Nephron (organoid): Measurements from ENCODE around the gene SLC2A4.
"Not testable (repeated sequence)": the region's sequence is repeated elsewhere in the genome, so short reads cannot be mapped to it uniquely, and the experiment has no call there.

Source experiments
- H3K27ac Mint-ChIP-seq, 3 experiments: 2 replicates each; pipeline ENCODE4 v1.8.0; 2020; ENCODE audit warnings: mixed read lengths in 3 of 3, mild to moderate bottlenecking in 2 of 3, moderate library complexity in 1 of 3
- H3K27me3 Mint-ChIP-seq: 2 replicates; pipeline ENCODE4 v1.8.0; 2021; ENCODE audit warnings: low read depth, mild to moderate bottlenecking, moderate library complexity, mixed read lengths
- H3K36me3 Mint-ChIP-seq: 2 replicates; pipeline ENCODE4 v1.8.0; 2020; ENCODE audit warnings: low read depth, mixed read lengths
- H3K4me1 Mint-ChIP-seq: 2 replicates; pipeline ENCODE4 v1.8.0; 2020; ENCODE audit warnings: mixed read lengths
- H3K4me3 Mint-ChIP-seq, 3 experiments: 2 replicates each; pipeline ENCODE4 v1.8.0; 2020; ENCODE audit warnings: mild to moderate bottlenecking in 3 of 3, mixed read lengths in 3 of 3, moderate library complexity in 2 of 3
- H3K9me3 Mint-ChIP-seq: 2 replicates; pipeline ENCODE4 v1.8.0; 2020; ENCODE audit warnings: mixed read lengths
- TF ChIP-seq, protein P1 (sequence below), 3 experiments: fragments of 200-600 bp; sonication (generic); IDR thresholded peaks; one replicate each; pipeline ENCODE4 v1.5.0; 2021; ENCODE audit warnings: antibody characterized with exemption in 3 of 3; ENCODE audit not compliant: unreplicated experiment in 3 of 3

SLC2A4 gene

DNA sequence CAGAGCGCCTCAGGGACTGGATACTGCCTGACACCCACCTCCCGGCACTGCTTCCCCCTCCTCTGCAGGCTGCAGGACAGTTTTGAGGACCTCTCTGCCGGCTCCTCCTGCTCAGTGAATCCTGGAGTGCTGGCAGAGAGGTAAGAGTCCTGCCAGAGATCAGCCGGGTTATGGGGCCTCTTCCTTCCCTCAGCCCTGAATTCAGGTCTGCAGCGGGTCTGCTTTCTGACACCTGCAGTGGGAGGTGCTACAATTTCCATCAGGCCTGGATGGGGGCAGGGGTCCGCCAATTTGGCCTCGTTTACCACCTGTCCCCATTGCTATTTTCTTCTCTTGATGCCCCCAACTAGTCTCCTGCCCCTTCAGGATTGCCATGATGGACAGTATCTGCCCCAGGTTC lies 50.6 kb downstream of the SLC2A4 start:
- peaks cover 30% of the 10 kb centered on the region for H3K4me1 Mint-ChIP-seq
- TF ChIP-seq, protein P1, sequence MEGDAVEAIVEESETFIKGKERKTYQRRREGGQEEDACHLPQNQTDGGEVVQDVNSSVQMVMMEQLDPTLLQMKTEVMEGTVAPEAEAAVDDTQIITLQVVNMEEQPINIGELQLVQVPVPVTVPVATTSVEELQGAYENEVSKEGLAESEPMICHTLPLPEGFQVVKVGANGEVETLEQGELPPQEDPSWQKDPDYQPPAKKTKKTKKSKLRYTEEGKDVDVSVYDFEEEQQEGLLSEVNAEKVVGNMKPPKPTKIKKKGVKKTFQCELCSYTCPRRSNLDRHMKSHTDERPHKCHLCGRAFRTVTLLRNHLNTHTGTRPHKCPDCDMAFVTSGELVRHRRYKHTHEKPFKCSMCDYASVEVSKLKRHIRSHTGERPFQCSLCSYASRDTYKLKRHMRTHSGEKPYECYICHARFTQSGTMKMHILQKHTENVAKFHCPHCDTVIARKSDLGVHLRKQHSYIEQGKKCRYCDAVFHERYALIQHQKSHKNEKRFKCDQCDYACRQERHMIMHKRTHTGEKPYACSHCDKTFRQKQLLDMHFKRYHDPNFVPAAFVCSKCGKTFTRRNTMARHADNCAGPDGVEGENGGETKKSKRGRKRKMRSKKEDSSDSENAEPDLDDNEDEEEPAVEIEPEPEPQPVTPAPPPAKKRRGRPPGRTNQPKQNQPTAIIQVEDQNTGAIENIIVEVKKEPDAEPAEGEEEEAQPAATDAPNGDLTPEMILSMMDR (IDR thresholded peaks at IDR 0.05; ENCODE audit: unreplicated experiment in 3 of 3) = no peak
- H3K9me3 Mint-ChIP-seq = no peaks in the 10 kb centered on the region
- peaks cover 6% of the 10 kb centered on the region for H3K27me3 Mint-ChIP-seq
- H3K4me3 Mint-ChIP-seq = peak overlapping the region; percentile 11 to 52 (median 48)
- peak overlapping the region; percentile 61 to 91 (median 62) for H3K27ac Mint-ChIP-seq
- H3K36me3 Mint-ChIP-seq = no peaks in the 10 kb centered on the region

DNA sequence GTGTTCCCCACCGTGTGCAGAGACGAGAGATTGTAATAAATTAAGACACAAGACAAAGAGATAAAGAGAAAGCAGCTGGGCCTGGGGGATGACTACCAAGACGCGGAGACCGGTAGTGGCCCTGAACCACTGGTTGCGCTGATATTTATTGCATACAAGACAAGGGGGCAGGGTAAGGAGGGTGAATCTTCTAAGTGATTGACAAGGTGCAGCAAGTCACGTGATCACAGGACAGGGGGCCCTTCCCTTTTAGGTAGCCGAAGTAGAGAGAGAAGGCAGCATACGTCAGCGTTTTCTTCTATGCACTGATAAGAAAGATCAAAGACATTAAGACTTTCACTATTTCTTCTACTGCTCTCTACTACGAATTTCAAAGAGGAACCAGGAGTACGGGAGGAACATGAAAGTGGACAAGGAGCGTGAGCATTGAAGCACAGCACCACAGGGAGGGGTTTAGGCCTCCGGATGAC lies 51.1 kb downstream of the SLC2A4 start:
- Mint-ChIP-seq H3K4me1 (peaks cover 28% of the 10 kb centered on the region), H3K27ac (peak overlapping the region; percentile 61 to 91 (median 62)), H3K4me3 (peak overlapping the region; percentile 48 to 60 (median 52))
- H3K27me3 Mint-ChIP-seq, H3K36me3 Mint-ChIP-seq, H3K9me3 Mint-ChIP-seq: not testable (repeated sequence)

DNA sequence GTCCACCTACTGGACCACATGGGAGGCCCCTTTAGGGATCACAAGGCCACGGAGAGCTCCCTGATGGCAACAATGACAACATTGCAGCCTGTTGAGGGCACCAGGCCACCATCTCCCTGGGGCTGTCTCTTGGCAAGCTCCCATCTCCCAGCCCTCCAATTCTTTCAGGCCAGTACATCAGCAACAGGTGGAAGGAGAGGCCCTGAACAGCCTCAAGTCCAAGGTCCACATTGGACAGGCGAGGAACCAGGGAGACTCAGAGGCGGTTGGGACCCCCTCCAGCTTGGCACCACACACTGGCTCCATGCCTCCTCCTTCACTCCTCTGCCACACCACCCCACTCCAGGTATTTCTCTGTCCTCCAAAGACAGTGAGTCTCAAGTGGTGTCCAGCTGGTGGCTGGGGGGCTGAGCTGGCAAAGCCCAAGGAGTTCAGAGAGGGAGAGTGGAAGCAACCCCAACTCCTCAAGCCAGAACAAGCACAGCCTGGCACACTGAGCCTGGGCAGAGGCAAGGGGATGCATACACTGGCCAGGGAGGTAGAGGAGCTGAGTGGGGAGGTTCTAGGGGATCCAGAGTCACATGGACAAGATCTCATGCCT lies 53.5 kb downstream of the SLC2A4 start:
- H3K27me3 Mint-ChIP-seq = peaks cover 6% of the 10 kb centered on the region
- TF ChIP-seq, protein P1 (IDR thresholded peaks at IDR 0.05; ENCODE audit: unreplicated experiment in 3 of 3) = no peak
- no peaks in the 10 kb centered on the region for H3K36me3 Mint-ChIP-seq
- H3K27ac Mint-ChIP-seq = no peak overlapping the region
- H3K4me3 Mint-ChIP-seq = no peak overlapping the region
- peaks cover 10% of the 10 kb centered on the region for H3K4me1 Mint-ChIP-seq
- no peaks in the 10 kb centered on the region for H3K9me3 Mint-ChIP-seq

DNA sequence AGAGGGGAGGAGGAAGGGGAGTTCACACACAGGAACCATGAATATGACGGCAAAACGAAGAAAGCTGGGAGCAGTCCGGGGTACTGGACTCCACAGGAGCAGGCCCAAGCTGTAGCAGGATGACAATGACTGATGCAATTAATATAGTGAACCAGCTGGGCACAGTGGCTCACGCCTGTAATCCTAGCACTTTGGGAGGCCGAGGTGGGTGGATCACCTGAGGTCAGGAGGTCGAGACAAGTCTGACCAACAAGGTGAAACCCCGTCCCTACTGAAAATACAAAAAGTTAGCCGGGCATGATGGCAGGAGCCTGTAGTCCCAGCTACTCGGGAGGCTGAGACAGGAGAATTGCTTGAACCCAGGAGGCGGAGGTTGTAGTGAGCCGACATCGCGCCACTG lies 54.2 kb downstream of the SLC2A4 start:
- not testable (repeated sequence) for H3K27me3 Mint-ChIP-seq, H3K4me1 Mint-ChIP-seq, H3K27ac Mint-ChIP-seq, H3K4me3 Mint-ChIP-seq, H3K9me3 Mint-ChIP-seq, H3K36me3 Mint-ChIP-seq

DNA sequence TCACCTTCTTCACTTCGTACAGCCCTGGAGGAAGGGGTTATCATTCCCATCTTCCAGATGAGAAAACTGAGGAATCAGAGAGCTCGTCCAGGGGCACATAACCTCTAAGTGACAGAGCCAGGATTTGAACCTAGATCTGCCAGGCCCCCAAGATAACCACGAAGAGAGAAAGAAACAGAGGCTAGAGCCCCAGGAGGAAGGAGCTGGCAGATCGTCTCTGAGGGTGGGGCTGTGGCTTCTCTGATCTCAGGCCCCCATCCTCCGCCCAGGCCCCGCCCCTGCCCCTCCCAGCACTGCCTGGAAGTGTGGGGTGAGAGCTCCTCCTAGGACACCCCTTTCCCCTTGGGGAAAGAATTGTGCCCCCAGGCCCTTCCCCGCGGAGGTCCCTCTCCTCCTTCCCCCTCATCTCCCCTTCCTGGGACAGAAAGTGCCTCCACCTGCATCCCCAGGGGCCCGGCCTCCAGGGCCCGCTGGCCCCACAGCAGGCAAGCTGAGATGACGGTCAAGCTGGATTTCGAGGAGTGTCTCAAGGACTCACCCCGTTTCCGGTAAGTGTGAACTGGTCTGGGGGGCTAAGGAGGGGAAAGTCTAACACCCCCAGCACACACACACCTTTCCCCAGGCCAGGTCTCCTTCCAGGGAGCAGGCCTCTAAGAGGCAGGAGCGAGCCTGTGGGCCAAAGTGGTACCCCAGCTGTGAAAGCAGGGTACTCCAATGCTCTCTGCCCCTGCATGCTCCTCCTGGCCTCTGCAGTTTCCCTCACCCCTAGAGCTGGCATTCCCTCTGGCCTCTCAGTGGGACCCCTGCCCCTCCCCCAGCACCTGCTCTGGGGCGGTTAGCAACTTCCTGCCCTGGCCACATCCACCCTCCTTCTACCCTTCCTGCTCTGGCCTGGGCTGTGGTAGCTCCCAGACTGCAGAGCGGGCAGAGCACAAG lies 55.0 kb downstream of the SLC2A4 start, which contains the start of gene ACAP1:
Gene ACAP1 (plus strand): TSS at position 290 of the 936 bp plus-strand sequence. CDS start 206 bp downstream, at position 496.
- TF ChIP-seq, protein P1 (IDR thresholded peaks at IDR 0.05; ENCODE audit: unreplicated experiment in 3 of 3) = no peak
- Mint-ChIP-seq H3K9me3 (no peaks in the 10 kb centered on the region), H3K27ac (no peak within 1 kb of the TSS), H3K36me3 (no peaks in the 10 kb centered on the region), H3K4me3 (no peak within 1 kb of the TSS), H3K4me1 (peaks cover 8% of the 10 kb centered on the region), H3K27me3 (peaks cover 6% of the 10 kb centered on the region)

DNA sequence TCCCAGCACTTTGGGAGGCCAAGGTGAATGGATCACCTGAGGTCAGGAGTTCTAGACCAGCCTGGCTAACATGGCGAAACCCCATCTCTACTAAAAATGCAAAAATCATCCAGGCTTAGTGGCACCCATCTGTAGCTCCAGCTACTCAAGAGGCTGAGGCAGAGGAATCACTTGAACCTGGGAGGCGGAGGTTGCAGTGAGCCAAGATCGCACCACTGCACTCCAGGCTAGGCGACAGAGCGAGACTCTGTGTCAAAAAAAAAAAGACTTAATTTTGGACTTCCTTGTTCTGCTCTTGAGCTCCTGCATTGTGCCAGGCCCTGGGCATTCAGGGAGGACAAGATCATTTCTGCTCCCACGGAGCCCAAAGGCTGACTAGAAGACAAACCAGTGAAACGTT lies 56.1 kb downstream of the SLC2A4 start:
- not testable (repeated sequence) for H3K27me3 Mint-ChIP-seq, H3K36me3 Mint-ChIP-seq, H3K9me3 Mint-ChIP-seq, H3K4me1 Mint-ChIP-seq, H3K27ac Mint-ChIP-seq, H3K4me3 Mint-ChIP-seq
